K562 (cell line): Measurements from ENCODE around the gene NFIC. TPM values are rescaled to one million over a fixed set of nuclear protein-coding genes. Genes with fewer than 3 reads are reported as not detected.

Source experiments
- ATAC-seq: fragments of 200-7000 bp; cut with Tn5 transposase; 3 replicates; pipeline ENCODE4 v1.9.1; 2020; ENCODE audit warnings: moderate library complexity
- BruUV-seq: library from RNA; stranded (reverse); fragments of 400-500 nt; replicated peaks from 2 replicates; lab custom pipeline; 2021; lab: Mats Ljungman, UMichigan
- CTCF ChIA-PET: fragments of 300-600 bp; formaldehyde crosslinking; extraction: SDS; loops from one replicate; lab custom pipeline; 2021; ENCODE audit warnings: low intra/inter-chr PET ratio; lab: Yijun Ruan, JAX
- POLR2A ChIA-PET: fragments of 300-600, 350-650 bp; sonication (Branson Sonifier 250); formaldehyde crosslinking; extraction: SDS; loops from one replicate; lab custom pipeline; 2021; ENCODE audit warnings: antibody characterized with exemption, inconsistent platforms; lab: Yijun Ruan, JAX
- DNase-seq, 4 experiments: peaks; one replicate each; pipeline versions ENCODE4 v3.0.0 to v3.0.0-alpha.2; 2011 to 2018; ENCODE audit warnings: low spot score in 3 of 4, mixed read lengths in 3 of 4; ENCODE audit errors: extremely low read depth in 1 of 4
- FAIRE-seq: peaks from 2 replicates; lab custom pipeline; 2011; peaks lifted over from hg19 to GRCh38; lab: Jason Lieb, UNC
- H2AFZ ChIP-seq: 2 replicates; pipeline ENCODE4 v1.6.0; 2011; ENCODE audit warnings: low read depth, low read length, control low read depth, inconsistent platforms
- H3K27ac ChIP-seq: fragments of 200-600 bp; 3 replicates; pipeline ENCODE4 v1.8.0; 2011; ENCODE audit warnings: low read depth, mild to moderate bottlenecking, control low read depth, inconsistent platforms, low read length, moderate library complexity, mixed read lengths; ENCODE audit errors: extremely low read depth
- H3K27me3 ChIP-seq, 2 experiments: fragments of 300-600 bp in 1 of 2; 2 replicates in 1 of 2; 3 replicates in 1 of 2; pipeline versions ENCODE4 v1.6.0 to v1.8.0; 2011; ENCODE audit warnings: inconsistent platforms in 2 of 2, low read length in 2 of 2, mild to moderate bottlenecking in 1 of 2, mixed read lengths in 1 of 2, moderate library complexity in 1 of 2; ENCODE audit not compliant: control insufficient read depth in 2 of 2, insufficient read depth in 2 of 2
- H3K36me3 ChIP-seq: fragments of 300-600 bp; 3 replicates; pipeline ENCODE4 v1.8.0; 2011; ENCODE audit warnings: mild to moderate bottlenecking, low read length, inconsistent platforms; ENCODE audit not compliant: control insufficient read depth, insufficient read depth
- H3K4me1 ChIP-seq, 2 experiments: fragments of 200-600 bp in 1 of 2; replicated peaks in 1 of 2; 2 replicates in 1 of 2; 3 replicates in 1 of 2; pipeline versions ENCODE4 v1.5.1 to v1.8.0; 2011; ENCODE audit warnings: inconsistent platforms in 2 of 2, low read length in 2 of 2, mild to moderate bottlenecking in 1 of 2, mixed read lengths in 1 of 2, moderate library complexity in 1 of 2; ENCODE audit not compliant: control insufficient read depth in 2 of 2, insufficient read depth in 2 of 2
- H3K4me2 ChIP-seq: 2 replicates; pipeline ENCODE4 v1.6.1; 2011; ENCODE audit warnings: low read length, control low read depth, inconsistent platforms, mixed read lengths; ENCODE audit not compliant: insufficient read depth
- H3K4me3 ChIP-seq: fragments of 200-600 bp; sonication (generic), shearing (Covaris generic); 2 replicates; pipeline ENCODE4 v1.5.1; 2016; ENCODE audit warnings: control low read depth, inconsistent platforms
- H3K79me2 ChIP-seq: fragments of 200-600 bp; 3 replicates; pipeline ENCODE4 v1.8.0; 2011; ENCODE audit warnings: low read length, inconsistent platforms; ENCODE audit not compliant: control insufficient read depth, insufficient read depth
- H3K9ac ChIP-seq, 2 experiments: 2 replicates each; pipeline versions ENCODE4 v1.6.0 to v1.6.1; 2011; ENCODE audit warnings: low read depth in 2 of 2, low read length in 2 of 2, control low read depth in 1 of 2, inconsistent platforms in 1 of 2, mild to moderate bottlenecking in 1 of 2, mixed read lengths in 1 of 2; ENCODE audit not compliant: insufficient read depth in 1 of 2
- H3K9me1 ChIP-seq: one replicate; pipeline ENCODE4 v1.6.0; 2011; ENCODE audit warnings: inconsistent platforms, mild to moderate bottlenecking, low read length, moderate library complexity; ENCODE audit not compliant: control insufficient read depth, insufficient read depth
- H3K9me3 ChIP-seq: replicated peaks from 2 replicates; pipeline ENCODE4 v1.5.1; 2011; ENCODE audit warnings: low read depth, low read length, inconsistent platforms; ENCODE audit not compliant: control insufficient read depth, insufficient read depth
- H4K20me1 ChIP-seq: replicated peaks from 2 replicates; pipeline ENCODE4 v1.6.1; 2011; ENCODE audit warnings: low read length, inconsistent platforms, mixed read lengths; ENCODE audit not compliant: control insufficient read depth, insufficient read depth
- CAMTA2 ChIP-seq: fragments of 250-450 bp; sonication (Bioruptor Pico); conservative IDR thresholded peaks from 2 replicates; pipeline ENCODE4 v1.5.1; 2022
- CBX1 ChIP-seq: sonication (generic); IDR thresholded peaks from 2 replicates; pipeline ENCODE4 v1.6.1; 2016; ENCODE audit warnings: antibody characterized with exemption, low read depth, mild to moderate bottlenecking
- CCNT2 ChIP-seq: IDR thresholded peaks from 2 replicates; pipeline ENCODE4 v1.6.1; 2011; ENCODE audit warnings: borderline replicate concordance, low read depth, mild to moderate bottlenecking, moderate library complexity, mixed read lengths, low read length; ENCODE audit not compliant: insufficient read length; ENCODE audit errors: extremely low read depth
- EGR1 ChIP-seq: fragments of 450-650 bp; conservative IDR thresholded peaks from 2 replicates; pipeline ENCODE4 v1.6.1; 2017; ENCODE audit warnings: mild to moderate bottlenecking
- FOSL1 ChIP-seq: fragments of 200-800 bp; sonication (Bioruptor generic); conservative IDR thresholded peaks from 2 replicates; pipeline ENCODE4 v1.6.1; 2016; ENCODE audit warnings: missing genetic modification characterization, missing compliant biosample characterization
- HNRNPH1 ChIP-seq: fragments of 200-400 bp; formaldehyde crosslinking; optimal IDR thresholded peaks from 2 replicates; pipeline ENCODE3; 2017; ENCODE audit warnings: low read depth, mild to moderate bottlenecking, low read length, moderate library complexity
- KLF1 ChIP-seq: fragments of 450-650 bp; IDR thresholded peaks from 2 replicates; pipeline ENCODE4 v1.6.1; 2016; ENCODE audit warnings: missing genetic modification characterization, missing compliant biosample characterization
- NR2C2 ChIP-seq, 2 experiments: fragments of 200-800 bp in 1 of 2; sonication (Bioruptor generic) in 1 of 2; sonication (generic) in 1 of 2; formaldehyde crosslinking in 1 of 2; IDR thresholded peaks; 2 replicates each; pipeline versions ENCODE4 v1.6.1 to v1.8.0; 2016 to 2022; ENCODE audit warnings: mild to moderate bottlenecking in 1 of 2, missing compliant biosample characterization in 1 of 2, missing genetic modification characterization in 1 of 2, missing genetic modification reagents in 1 of 2
- SNRNP70 ChIP-seq: fragments of 200-400 bp; formaldehyde crosslinking; optimal IDR thresholded peaks from 2 replicates; pipeline ENCODE3; 2017; ENCODE audit warnings: low read depth, low read length
- ZBTB1 ChIP-seq: sonication (generic); formaldehyde crosslinking; IDR thresholded peaks from 2 replicates; pipeline ENCODE4 v1.8.1; 2023; ENCODE audit warnings: missing genetic modification reagents, low read depth, mild to moderate bottlenecking, borderline replicate concordance
- ZBTB7A ChIP-seq: IDR thresholded peaks from 2 replicates; pipeline ENCODE4 v1.6.1; 2011; ENCODE audit warnings: low read depth, mild to moderate bottlenecking, low read length, moderate library complexity, borderline replicate concordance; ENCODE audit not compliant: control insufficient read depth
- ZHX1 ChIP-seq: fragments of 150-350 bp; conservative IDR thresholded peaks from 2 replicates; pipeline ENCODE4 v1.6.1; 2014; ENCODE audit warnings: low read length
- ZKSCAN1 ChIP-seq: fragments of 150-350 bp; IDR thresholded peaks from 2 replicates; pipeline ENCODE4 v1.6.1; 2016; ENCODE audit warnings: low read depth, low read length
- ZNF436 ChIP-seq: fragments of 250-450, 450-650 bp; sonication (Bioruptor Pico); formaldehyde crosslinking; IDR thresholded peaks from 2 replicates; pipeline ENCODE4 v1.7.0; 2020; ENCODE audit warnings: mild to moderate bottlenecking
- WGBS: fragments of 100-300 bp; shearing (Covaris generic); methylation state at CpG from one replicate; pipeline ENCODE4 v1.1.6; 2016; ENCODE audit warnings: low coverage, mixed read lengths; ENCODE audit not compliant: insufficient coverage; ENCODE audit errors: missing lambda C conversion rate; 5-methylcytosine and 5-hydroxymethylcytosine counted together
- in situ Hi-C: fragments of 300-500 bp; cut with MboI; formaldehyde crosslinking; loops from 4 replicates; pipeline ENCODE4 v1.15.0; 2018; ENCODE audit warnings: inconsistent platforms, mixed read lengths
- intact Hi-C: fragments of 100-400 bp; cut with micrococcal nuclease; formaldehyde crosslinking; loops from 2 replicates; pipeline ENCODE4 v1.14.2; 2022
- polyA plus RNA-seq, 8 experiments: library from polyadenylated mRNA; depleted of rRNA in 4 of 8; stranded (reverse) in 5 of 8; unstranded in 3 of 8; fragments of >200 nt; fragmentation: Nextera tagmentation in 2 of 8; fragmentation: Illumina TruSeq in 1 of 8; extraction: Ambion mirVana in 2 of 8; extraction: Trizol in 1 of 8; gene quantifications; 2 replicates each; pipeline versions ENCODE4 v1.2.1 to v1.2.3, GENCODE V29; 2011 to 2014; ENCODE audit warnings: inconsistent platforms in 1 of 8, missing spikeins in 1 of 8
- total RNA-seq, 7 experiments: library from RNA; depleted of rRNA in 6 of 7; stranded (reverse); fragments of >200 nt in 6 of 7; fragmentation: Illumina TruSeq in 2 of 7; extraction: Trizol in 2 of 7; gene quantifications; 2 replicates each; pipeline versions ENCODE4 v1.2.1 to v1.2.3, GENCODE V29; 2011 to 2021; ENCODE audit warnings: low replicate concordance in 1 of 7
- TF ChIP-seq, protein P1 (sequence below): fragments of 200-800 bp; sonication (Bioruptor generic); IDR thresholded peaks from 2 replicates; pipeline ENCODE4 v1.6.1; 2017; ENCODE audit warnings: missing genetic modification characterization, missing compliant biosample characterization

Gene NFIC
- total and polyA plus RNA-seq, 9 of the 15 experiments (the other 6 are each of a cell fraction or from before 2014, with no cell fraction given) = 0.71 to 62.1 (median 6.9) TPM

DNA sequence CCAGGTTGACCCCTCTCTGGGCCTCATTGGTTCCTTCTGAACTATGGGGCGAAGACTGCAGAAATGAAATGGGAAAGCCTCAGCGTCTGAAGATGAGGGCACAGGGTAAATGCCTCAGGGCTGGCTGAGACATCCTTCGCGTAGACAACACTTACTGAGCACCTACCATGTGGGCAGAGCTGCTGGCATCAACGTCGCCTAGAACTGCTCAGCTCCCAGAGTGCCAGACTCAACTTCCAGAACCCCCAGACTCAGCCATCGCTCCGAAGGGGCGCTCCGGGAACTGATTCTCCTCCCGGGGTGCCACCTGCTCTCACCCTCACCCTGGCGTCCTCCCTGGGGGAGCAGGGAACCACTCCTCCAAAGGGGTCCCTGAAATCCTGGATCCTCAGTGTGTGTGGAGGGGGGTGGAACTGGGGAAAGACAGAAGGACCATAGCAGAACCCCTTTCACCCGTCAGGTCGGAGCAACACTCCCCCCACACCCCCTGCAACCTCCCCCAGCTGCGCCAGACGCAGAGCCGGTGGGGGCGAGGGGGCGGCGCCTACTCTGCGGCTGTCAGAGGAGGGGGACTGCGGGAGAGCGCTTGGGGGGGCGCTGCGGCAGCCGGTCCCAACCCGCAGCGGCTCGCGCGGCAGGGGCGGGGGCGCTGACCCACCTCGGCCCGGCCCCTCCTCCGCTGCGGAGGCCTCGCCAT is 8.2 kb upstream of the NFIC start:
- H2AFZ ChIP-seq = peak overlapping the region; percentile 52
- H3K9me3 ChIP-seq = no peaks in the 10 kb centered on the region
- peak overlapping the region; percentile 50 for H3K4me3 ChIP-seq
- intact Hi-C loops (loop anchor here (5.0 kb wide), 1 partner anchor 74 kb away; no protein-coding TSS in a partner anchor), in situ Hi-C loops (no loop called here)
- DNase-seq (peak in 2 of 4 experiments; percentile 69 to 70), FAIRE-seq (peak; percentile 68), ATAC-seq (peak; percentile 5; the same call in 2 of the 3 replicates)
- H3K36me3 ChIP-seq = peaks cover 10% of the 10 kb centered on the region; the same call in 2 of the 3 replicates
- peaks cover 14% of the 10 kb centered on the region for H4K20me1 ChIP-seq
- peak overlapping the region; percentile 53 to 94; a peak in 3 of 4 replicates for H3K9ac ChIP-seq
- no peaks in the 10 kb centered on the region for H3K27me3 ChIP-seq
- H3K4me1 ChIP-seq = peaks cover 26 to 40% of the 10 kb centered on the region in 2 experiments
- ChIA-PET CTCF (no interaction called here), POLR2A (interaction anchor here (1.2 kb wide), 1 partner anchor 15 kb away, joined by 4 read pairs; no protein-coding TSS in a partner anchor)
- no peaks in the 10 kb centered on the region for H3K9me1 ChIP-seq
- 50% methylated on average over 12 of the region's 38 CpGs for WGBS
- BruUV-seq = no TSS peak
- H3K4me2 ChIP-seq = no peak overlapping the region
- H3K27ac ChIP-seq = peak overlapping the region; percentile 70; the same call in 1 of the 3 replicates
- H3K79me2 ChIP-seq = peaks cover 38% of the 10 kb centered on the region
- no peak for TF ChIP-seq SNRNP70
- peak; percentile 38; the same call in 1 of the 2 replicates for TF ChIP-seq EGR1
- TF ChIP-seq, protein P1, sequence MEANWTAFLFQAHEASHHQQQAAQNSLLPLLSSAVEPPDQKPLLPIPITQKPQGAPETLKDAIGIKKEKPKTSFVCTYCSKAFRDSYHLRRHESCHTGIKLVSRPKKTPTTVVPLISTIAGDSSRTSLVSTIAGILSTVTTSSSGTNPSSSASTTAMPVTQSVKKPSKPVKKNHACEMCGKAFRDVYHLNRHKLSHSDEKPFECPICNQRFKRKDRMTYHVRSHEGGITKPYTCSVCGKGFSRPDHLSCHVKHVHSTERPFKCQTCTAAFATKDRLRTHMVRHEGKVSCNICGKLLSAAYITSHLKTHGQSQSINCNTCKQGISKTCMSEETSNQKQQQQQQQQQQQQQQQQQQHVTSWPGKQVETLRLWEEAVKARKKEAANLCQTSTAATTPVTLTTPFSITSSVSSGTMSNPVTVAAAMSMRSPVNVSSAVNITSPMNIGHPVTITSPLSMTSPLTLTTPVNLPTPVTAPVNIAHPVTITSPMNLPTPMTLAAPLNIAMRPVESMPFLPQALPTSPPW (CRISPR knock-in tag) = peak; percentile 33; the same call in 1 of the 2 replicates
- TF ChIP-seq ZHX1 = no peak
- no peak for TF ChIP-seq ZKSCAN1
- TF ChIP-seq HNRNPH1 = no peak
- peak; percentile 44; the same call in 1 of the 2 replicates for TF ChIP-seq ZBTB7A
- TF ChIP-seq CCNT2 = peak; percentile 20
- no peak for TF ChIP-seq NR2C2 (CRISPR knock-in tag; IDR thresholded peaks at IDR 0.05)
- peak; percentile 60; the same call in 1 of the 2 replicates for TF ChIP-seq NR2C2 (tag; IDR thresholded peaks at IDR 0.05)
- no peak for TF ChIP-seq ZBTB1 (CRISPR knock-in tag)
- TF ChIP-seq CAMTA2 (CRISPR knock-in tag) = no peak
- no peak for TF ChIP-seq ZNF436
- no peak for TF ChIP-seq CBX1
- no peak for TF ChIP-seq FOSL1 (tag)
- no peak for TF ChIP-seq KLF1 (tag)
